ENCODE results near the gene PPP2R3B.

PPP2R3B gene

DNA sequence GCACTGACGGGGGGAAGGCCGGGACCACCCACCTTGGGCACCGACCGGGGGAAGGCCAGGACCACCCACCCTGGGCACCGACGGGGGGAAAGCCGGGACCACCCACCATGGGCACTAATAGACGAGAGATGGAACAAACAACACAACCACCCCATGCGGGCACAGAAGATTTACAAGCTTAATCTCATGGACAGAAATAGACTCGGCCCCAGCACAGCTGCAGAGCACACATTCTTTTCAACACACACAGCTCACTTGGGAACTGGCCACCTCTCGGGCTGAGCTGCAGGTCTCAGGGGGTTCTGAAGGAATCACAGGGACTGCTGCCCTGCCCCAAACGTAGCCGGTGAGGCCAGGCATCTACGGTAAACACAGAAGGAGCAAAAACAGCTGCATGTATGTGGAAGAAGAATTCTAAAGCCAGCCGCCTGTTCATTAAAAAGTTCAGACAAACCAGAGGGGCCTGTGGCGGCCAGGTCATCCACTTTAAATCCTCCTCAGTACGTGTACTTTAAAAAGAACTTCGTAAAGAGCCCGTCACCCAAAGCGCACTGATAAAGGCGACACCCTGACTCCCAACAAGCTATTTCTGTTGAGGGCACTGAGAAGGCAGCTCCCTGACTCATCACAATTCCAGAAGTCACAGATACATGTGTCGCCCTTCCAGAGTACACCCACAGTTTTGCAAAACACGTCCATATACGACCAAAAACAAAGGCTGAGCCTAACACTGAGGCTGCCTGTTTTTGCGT, 17.7 kb downstream of the PPP2R3B start:
- Histone ChIP-seq H3K27me3 (ENCODE audit: low read depth, low read length) (peaks cover 7% of the 10 kb centered on the region), H3K27ac (ENCODE audit: low read length) (no peak overlapping the region), H3K4me3 (ENCODE audit: low read depth in 1 of 2, low read length in 2 of 2) (no peak overlapping the region), H3K9me3 (ENCODE audit: control insufficient read depth in 1 of 2, low read length in 2 of 2) (no peaks in the 10 kb centered on the region), H3K36me3 (ENCODE audit: control insufficient read depth in 1 of 2, insufficient read depth in 2 of 2, low read length in 2 of 2) (no peaks in the 10 kb centered on the region), H3K4me1 (ENCODE audit: control insufficient read depth in 1 of 2, insufficient read depth in 2 of 2, low read length in 2 of 2) (peaks cover 0 to 9% of the 10 kb centered on the region in 2 donors)

DNA sequence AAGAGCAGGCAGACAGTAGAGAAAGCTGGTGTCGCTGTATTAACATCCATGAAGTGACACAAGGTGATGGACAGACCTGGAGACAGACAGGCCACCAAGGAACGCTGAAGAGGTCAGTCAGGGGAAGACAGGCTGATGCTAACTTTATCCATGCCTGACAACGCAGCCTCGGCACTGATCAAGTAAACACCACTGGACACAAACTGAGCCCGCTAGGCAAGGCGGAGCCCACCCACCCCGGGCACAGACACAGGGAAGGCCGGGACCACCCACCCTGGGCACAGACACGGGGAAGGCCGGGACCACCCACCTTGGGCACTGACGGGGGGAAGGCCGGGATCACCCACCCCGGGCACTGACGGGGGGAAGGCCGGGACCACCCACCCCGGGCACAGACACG, 18.8 kb downstream of the PPP2R3B start:
- Histone ChIP-seq H3K4me1 (ENCODE audit: control insufficient read depth in 1 of 2, insufficient read depth in 2 of 2, low read length in 2 of 2) (peaks cover 0 to under 1% of the 10 kb centered on the region in 2 donors), H3K4me3 (ENCODE audit: low read depth in 1 of 2, low read length in 2 of 2) (no peak overlapping the region), H3K27ac (ENCODE audit: low read length) (no peak overlapping the region), H3K9me3 (ENCODE audit: control insufficient read depth in 1 of 2, low read length in 2 of 2) (no peaks in the 10 kb centered on the region), H3K27me3 (ENCODE audit: low read depth, low read length) (peaks cover 7% of the 10 kb centered on the region), H3K36me3 (ENCODE audit: control insufficient read depth in 1 of 2, insufficient read depth in 2 of 2, low read length in 2 of 2) (no peaks in the 10 kb centered on the region)

DNA sequence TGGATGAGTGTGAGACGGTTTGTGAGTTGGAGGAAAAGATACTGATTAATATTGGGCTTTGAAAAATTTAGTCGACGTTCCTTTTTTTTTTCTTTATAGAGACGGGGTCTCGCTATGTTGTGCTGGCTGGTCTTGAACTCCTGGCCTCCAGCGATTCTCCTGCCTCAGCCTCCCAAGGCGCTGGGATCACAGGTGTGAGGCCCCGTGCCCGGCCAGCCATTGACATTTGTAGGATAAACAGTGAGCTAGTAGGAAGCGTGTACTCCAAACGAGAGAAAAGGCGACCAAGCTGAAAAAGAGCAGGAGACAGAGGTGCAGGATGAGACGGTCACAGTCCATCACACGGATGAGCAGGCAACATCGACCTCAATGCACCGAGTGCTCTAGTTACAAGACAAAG, 19.4 kb downstream of the PPP2R3B start:
- H3K27me3 ChIP-seq (ENCODE audit: low read depth, low read length) = peaks cover 4% of the 10 kb centered on the region
- H3K9me3 ChIP-seq (ENCODE audit: control insufficient read depth in 1 of 2, low read length in 2 of 2) = no peaks in the 10 kb centered on the region
- no peaks in the 10 kb centered on the region for H3K4me1 ChIP-seq (ENCODE audit: control insufficient read depth in 1 of 2, insufficient read depth in 2 of 2, low read length in 2 of 2)
- H3K36me3 ChIP-seq (ENCODE audit: control insufficient read depth in 1 of 2, insufficient read depth in 2 of 2, low read length in 2 of 2) = no peaks in the 10 kb centered on the region
- no peak overlapping the region for H3K4me3 ChIP-seq (ENCODE audit: low read depth in 1 of 2, low read length in 2 of 2)
- H3K27ac ChIP-seq (ENCODE audit: low read length) = no peak overlapping the region

DNA sequence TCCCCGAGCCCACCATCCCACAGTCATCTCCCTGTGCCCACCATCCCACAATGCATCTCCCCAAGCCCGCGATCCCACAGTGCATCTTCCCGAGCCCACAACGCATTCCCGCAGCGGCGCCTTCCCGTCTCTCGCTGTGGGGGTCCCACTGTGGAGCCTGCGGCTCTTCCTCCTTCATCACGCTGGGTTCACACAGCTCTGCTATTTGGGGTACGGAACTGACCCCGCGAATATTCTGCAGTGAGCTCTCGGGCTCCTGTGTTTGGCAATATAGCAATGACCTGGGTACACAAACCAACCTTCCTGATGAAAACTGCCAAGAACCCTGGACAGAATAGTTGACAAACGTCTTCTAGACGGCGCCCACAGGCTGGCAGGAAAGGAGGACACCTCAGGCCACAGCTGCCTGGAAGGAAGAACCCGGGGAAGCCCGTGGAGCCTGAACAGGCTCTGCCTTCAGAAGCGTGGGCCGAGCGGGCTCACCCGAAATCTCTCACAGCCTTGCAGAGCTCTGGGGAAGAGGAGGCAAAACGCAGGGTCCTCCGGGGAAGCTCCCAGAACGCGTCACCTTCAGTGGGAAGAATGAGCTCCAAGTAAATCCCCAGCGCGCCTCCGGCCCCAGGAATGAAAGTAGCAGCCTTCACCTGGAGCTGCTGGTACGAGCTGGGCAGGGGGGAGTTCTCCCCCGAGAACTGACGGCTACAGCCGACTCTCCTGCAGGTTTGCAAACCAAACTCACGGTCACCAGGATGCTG, 22.9 kb downstream of the PPP2R3B start:
- Histone ChIP-seq H3K27me3 (ENCODE audit: low read depth, low read length) (no peaks in the 10 kb centered on the region), H3K4me3 (ENCODE audit: low read depth in 1 of 2, low read length in 2 of 2) (no peak overlapping the region), H3K27ac (ENCODE audit: low read length) (no peak overlapping the region), H3K4me1 (ENCODE audit: control insufficient read depth in 1 of 2, insufficient read depth in 2 of 2, low read length in 2 of 2) (no peaks in the 10 kb centered on the region), H3K36me3 (ENCODE audit: control insufficient read depth in 1 of 2, insufficient read depth in 2 of 2, low read length in 2 of 2) (peaks cover 0 to 24% of the 10 kb centered on the region in 2 donors), H3K9me3 (ENCODE audit: control insufficient read depth in 1 of 2, low read length in 2 of 2) (peaks cover 0 to 13% of the 10 kb centered on the region in 2 donors)

DNA sequence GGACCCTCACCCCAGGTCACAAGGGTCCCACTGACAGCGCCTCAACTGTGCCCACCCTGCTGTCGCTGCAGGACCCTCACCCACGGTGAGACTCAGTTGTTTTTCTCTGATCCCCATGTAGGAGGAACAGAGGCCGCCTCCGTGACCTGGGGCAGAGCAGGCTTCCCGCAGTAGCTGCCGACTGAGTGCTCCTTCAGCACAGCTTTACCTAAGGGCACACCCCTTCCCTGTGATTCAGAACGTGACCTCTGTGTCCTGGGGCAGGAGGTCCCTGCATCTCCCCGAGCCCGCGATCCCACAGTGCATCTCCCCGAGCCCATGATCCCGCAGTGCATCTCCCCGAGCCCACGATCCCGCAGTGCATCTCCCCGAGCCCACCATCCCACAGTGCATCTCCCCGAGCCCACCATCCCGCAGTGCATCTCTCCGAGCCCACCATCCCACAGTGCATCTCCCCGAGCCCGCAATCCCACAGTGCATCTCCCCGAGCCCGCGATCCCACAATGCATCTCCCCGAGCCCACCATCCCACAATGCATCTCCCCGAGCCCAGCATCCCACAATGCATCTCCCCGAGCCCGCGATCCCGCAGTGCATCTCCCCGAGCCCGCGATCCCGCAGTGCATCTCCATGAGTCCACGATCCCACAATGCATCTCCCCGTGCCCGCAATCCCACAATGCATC, 23.6 kb downstream of the PPP2R3B start:
- no peak overlapping the region for H3K27ac ChIP-seq (ENCODE audit: low read length)
- H3K36me3 ChIP-seq (ENCODE audit: control insufficient read depth in 1 of 2, insufficient read depth in 2 of 2, low read length in 2 of 2) = peaks cover 0 to 29% of the 10 kb centered on the region in 2 donors
- H3K9me3 ChIP-seq (ENCODE audit: control insufficient read depth in 1 of 2, low read length in 2 of 2) = peaks cover 0 to 13% of the 10 kb centered on the region in 2 donors
- H3K27me3 ChIP-seq (ENCODE audit: low read depth, low read length) = no peaks in the 10 kb centered on the region
- H3K4me1 ChIP-seq (ENCODE audit: control insufficient read depth in 1 of 2, insufficient read depth in 2 of 2, low read length in 2 of 2) = no peaks in the 10 kb centered on the region
- no peak overlapping the region for H3K4me3 ChIP-seq (ENCODE audit: low read depth in 1 of 2, low read length in 2 of 2)

DNA sequence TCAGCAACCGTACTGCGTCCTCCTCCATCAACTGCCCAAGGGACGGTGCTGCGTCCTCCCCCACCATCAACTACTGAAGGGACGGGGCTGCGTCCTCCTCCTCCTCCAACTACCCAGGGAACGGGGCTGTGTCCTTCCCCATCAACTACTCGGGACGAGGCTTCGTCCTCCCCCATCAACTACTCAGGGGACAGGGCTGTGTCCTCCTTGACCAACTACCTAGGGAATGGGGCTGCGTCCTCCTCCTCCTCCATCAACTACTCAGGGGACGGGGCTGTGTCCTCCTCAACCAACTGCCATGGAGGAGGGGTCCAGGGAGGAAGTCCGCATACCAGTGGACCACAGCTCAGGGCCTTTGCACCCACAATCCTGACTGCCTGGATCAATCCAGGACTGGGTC, 24.4 kb downstream of the PPP2R3B start:
- peaks cover 0 to 13% of the 10 kb centered on the region in 2 donors for H3K9me3 ChIP-seq (ENCODE audit: control insufficient read depth in 1 of 2, low read length in 2 of 2)
- peaks cover 0 to 31% of the 10 kb centered on the region in 2 donors for H3K36me3 ChIP-seq (ENCODE audit: control insufficient read depth in 1 of 2, insufficient read depth in 2 of 2, low read length in 2 of 2)
- H3K27me3 ChIP-seq (ENCODE audit: low read depth, low read length) = no peaks in the 10 kb centered on the region
- H3K27ac ChIP-seq (ENCODE audit: low read length) = no peak overlapping the region
- no peak overlapping the region for H3K4me3 ChIP-seq (ENCODE audit: low read depth in 1 of 2, low read length in 2 of 2)
- H3K4me1 ChIP-seq (ENCODE audit: control insufficient read depth in 1 of 2, insufficient read depth in 2 of 2, low read length in 2 of 2) = no peaks in the 10 kb centered on the region

DNA sequence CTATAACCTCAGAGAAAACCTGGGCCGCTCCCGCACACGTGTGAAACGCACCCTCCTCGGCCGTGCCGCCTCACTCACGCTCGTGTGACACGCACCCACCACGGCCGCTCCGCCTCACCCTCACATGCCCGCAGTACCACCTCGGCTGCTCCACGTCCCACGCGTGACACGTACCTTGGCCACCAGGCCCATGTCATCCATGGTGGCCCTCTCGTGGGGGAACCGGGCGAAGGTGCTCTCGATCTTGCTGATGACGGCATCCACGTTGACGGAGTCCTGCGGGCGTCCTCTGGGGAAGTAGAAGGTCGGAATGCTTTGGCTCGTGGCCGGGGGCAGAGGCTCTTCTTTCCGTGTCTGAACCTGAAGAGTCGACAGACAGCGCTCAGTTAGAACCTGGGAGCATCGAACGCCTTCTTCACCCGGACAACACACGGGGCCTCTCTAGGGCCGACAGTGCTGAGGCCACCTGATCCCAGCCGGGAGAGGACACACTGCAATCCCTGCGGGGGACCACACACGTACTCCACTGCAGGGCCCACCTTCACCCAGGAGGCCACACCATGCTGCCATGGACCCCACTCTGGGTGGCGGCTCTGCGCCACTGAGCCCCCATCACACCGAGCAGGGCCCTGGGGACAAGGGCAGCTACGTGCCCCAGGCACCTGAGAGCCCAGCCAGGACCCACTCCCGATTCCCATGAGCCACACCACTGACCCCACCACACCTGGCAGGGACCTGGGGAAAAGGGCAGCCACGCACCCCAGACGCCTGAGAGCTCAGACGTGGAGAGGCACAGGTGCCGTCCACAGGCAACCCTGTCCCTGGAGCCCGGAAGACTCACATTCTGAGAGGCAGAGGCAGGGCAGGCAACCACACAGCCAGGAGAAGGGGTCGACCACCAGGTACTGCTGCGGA, 25.2 kb downstream of the PPP2R3B start:
- peaks cover 0 to 13% of the 10 kb centered on the region in 2 donors for H3K9me3 ChIP-seq (ENCODE audit: control insufficient read depth in 1 of 2, low read length in 2 of 2)
- peaks cover 0 to 31% of the 10 kb centered on the region in 2 donors for H3K36me3 ChIP-seq (ENCODE audit: control insufficient read depth in 1 of 2, insufficient read depth in 2 of 2, low read length in 2 of 2)

DNA sequence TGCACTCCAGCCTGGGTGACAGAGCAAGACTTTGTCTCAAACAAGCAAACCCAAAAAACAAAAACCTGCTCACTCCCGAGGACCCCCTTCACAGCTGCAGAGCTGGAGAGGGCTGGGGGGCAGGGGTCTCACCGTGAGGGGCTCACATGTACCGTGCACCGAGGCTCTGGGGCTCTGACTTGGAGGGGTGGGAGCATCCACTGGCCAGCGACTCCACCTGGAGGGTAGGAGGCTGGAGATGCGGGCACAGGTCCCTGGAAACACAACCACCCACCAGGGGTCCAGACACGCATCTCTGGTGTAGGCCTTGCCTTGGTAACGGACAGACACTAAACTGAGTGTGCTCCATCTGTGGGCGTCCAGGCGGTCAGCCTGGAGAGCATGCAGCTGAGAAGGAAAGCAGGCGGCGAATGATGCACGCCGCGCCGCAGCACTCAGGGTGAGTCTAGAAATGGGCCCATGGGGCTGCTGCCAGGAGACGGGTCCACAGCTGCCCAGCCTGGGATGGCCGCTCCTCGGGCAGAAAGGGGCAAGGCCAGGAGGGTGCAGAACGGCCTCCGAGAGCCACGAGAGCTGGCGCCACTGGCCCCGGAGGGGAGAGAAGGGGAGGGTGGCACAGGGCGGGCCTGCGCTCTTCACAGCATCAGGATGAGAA, 26.1 kb downstream of the PPP2R3B start:
- peaks cover 0 to 31% of the 10 kb centered on the region in 2 donors for H3K36me3 ChIP-seq (ENCODE audit: control insufficient read depth in 1 of 2, insufficient read depth in 2 of 2, low read length in 2 of 2)
- H3K4me1 ChIP-seq (ENCODE audit: control insufficient read depth in 1 of 2, insufficient read depth in 2 of 2, low read length in 2 of 2) = no peaks in the 10 kb centered on the region
- H3K27ac ChIP-seq (ENCODE audit: low read length) = no peak overlapping the region
- H3K27me3 ChIP-seq (ENCODE audit: low read depth, low read length) = no peaks in the 10 kb centered on the region
- peaks cover 0 to 13% of the 10 kb centered on the region in 2 donors for H3K9me3 ChIP-seq (ENCODE audit: control insufficient read depth in 1 of 2, low read length in 2 of 2)
- H3K4me3 ChIP-seq (ENCODE audit: low read depth in 1 of 2, low read length in 2 of 2) = peak overlapping the region in 1 of 2 donors; percentile 12

More for the DNA sequence above, 25.2 kb downstream of the PPP2R3B start:
- Histone ChIP-seq H3K27ac (ENCODE audit: low read length) (no peak overlapping the region), H3K27me3 (ENCODE audit: low read depth, low read length) (no peaks in the 10 kb centered on the region), H3K4me1 (ENCODE audit: control insufficient read depth in 1 of 2, insufficient read depth in 2 of 2, low read length in 2 of 2) (no peaks in the 10 kb centered on the region), H3K4me3 (ENCODE audit: low read depth in 1 of 2, low read length in 2 of 2) (peak overlapping the region in 1 of 2 donors; percentile 12)

DNA sequence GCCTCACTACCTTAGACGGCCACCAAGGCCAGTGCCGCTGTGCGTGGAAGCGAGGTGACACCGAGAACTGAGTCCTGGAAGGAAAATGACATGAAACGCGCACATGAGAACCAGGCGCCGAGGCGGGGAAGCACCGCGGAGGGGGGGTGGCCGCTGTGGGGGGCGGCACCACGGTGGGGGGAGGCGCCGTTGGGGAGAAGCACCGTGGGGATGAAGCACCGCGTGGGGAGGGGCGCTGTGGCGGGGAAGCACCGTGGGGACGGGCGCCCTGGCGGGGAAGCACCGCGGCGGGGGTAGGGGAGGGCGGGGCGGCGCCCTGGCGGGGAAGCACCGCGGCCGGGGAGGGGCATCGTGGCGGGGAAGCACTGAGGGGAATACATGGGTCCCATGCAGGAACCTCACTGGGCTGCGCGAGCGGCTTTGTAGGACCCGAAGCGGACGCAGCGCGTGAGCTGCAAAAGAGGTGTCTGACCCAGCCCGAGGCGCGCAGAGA, 28.0 kb downstream of the PPP2R3B start:
- no peaks in the 10 kb centered on the region for H3K4me1 ChIP-seq (ENCODE audit: control insufficient read depth in 1 of 2, insufficient read depth in 2 of 2, low read length in 2 of 2)
- no peaks in the 10 kb centered on the region for H3K27me3 ChIP-seq (ENCODE audit: low read depth, low read length)
- H3K9me3 ChIP-seq (ENCODE audit: control insufficient read depth in 1 of 2, low read length in 2 of 2) = peaks cover 0 to 13% of the 10 kb centered on the region in 2 donors
- H3K4me3 ChIP-seq (ENCODE audit: low read depth in 1 of 2, low read length in 2 of 2) = no peak overlapping the region
- H3K27ac ChIP-seq (ENCODE audit: low read length) = no peak overlapping the region
- H3K36me3 ChIP-seq (ENCODE audit: control insufficient read depth in 1 of 2, insufficient read depth in 2 of 2, low read length in 2 of 2) = peaks cover 0 to 31% of the 10 kb centered on the region in 2 donors
